ENCODE measurements around the gene NKD2.

- no peak for TF ChIP-seq CTCF (conservative IDR thresholded peaks at IDR 0.05)
- TF ChIP-seq ZFX (IDR thresholded peaks at IDR 0.05) = no peak
These were observed 29.2 kb downstream of the NKD2 start for GRCh38 chr5:1037671-1038416.

Data from C4-2B (cell line).